Esophagus squamous epithelium (tissue), 5 donors: ENCODE results near the gene TRAPPC1. TPM values are rescaled to one million over a fixed set of nuclear protein-coding genes. Genes with fewer than 3 reads are reported as not detected.

Experiments
- DNase-seq: peaks from one replicate; lab custom pipeline; 2025; lab: John Stamatoyannopoulos, UW
- H3K27ac ChIP-seq, 4 donors: fragments of 200-600 bp; sonication (generic); one replicate each; pipeline ENCODE4 v1.5.1; 2016 to 2019; ENCODE audit warnings: mild to moderate bottlenecking in 1 of 4
- H3K27me3 ChIP-seq, 4 donors: fragments of 200-600 bp; sonication (generic); 1 replicate in 3 of 4; 2 replicates in 1 of 4; pipeline versions ENCODE4 v1.5.1 to v1.6.0; 2017 to 2021; ENCODE audit warnings: antibody characterized with exemption in 1 of 4
- H3K36me3 ChIP-seq, 3 donors: fragments of 200-600 bp; sonication (generic); one replicate each; pipeline ENCODE4 v1.5.1; 2016 to 2019
- H3K4me1 ChIP-seq, 3 donors: fragments of 200-600 bp; sonication (generic); one replicate each; pipeline ENCODE4 v1.5.1; 2017 to 2019
- H3K4me3 ChIP-seq, 4 donors: fragments of 200-600 bp; sonication (generic); 1 replicate in 3 of 4; 2 replicates in 1 of 4; pipeline ENCODE4 v1.5.1; 2016 to 2019; ENCODE audit warnings: mild to moderate bottlenecking in 2 of 4, moderate library complexity in 1 of 4
- H3K9me3 ChIP-seq, 3 donors: fragments of 200-600 bp; sonication (generic); one replicate each; pipeline ENCODE4 v1.5.1; 2016 to 2019
- POLR2A ChIP-seq, 4 donors: fragments of 450-650 bp; IDR thresholded peaks; one replicate each; pipeline ENCODE4 v1.6.1; 2017; ENCODE audit warnings: antibody characterized with exemption in 4 of 4, mild to moderate bottlenecking in 4 of 4, moderate library complexity in 3 of 4
- WGBS, 2 donors: methylation state at CpG; one replicate each; pipeline ENCODE4 v1.1.5; 2018; 5-methylcytosine and 5-hydroxymethylcytosine counted together
- intact Hi-C: fragments of 100-400 bp; cut with DNase I; formaldehyde crosslinking; loops from one replicate; pipeline ENCODE4 v1.15.0; 2022
- small RNA-seq, 4 donors: library from RNA; depleted of rRNA; stranded (forward); fragments of <200 nt; gene quantifications; one replicate each; pipeline ENCODE3, GENCODE V24; 2016
- total RNA-seq, 4 donors: library from RNA; depleted of rRNA; stranded (reverse); fragments of >200 nt; gene quantifications; one replicate each; pipeline ENCODE4 v1.1.0, GENCODE V29; 2016
- TF ChIP-seq, protein P1 (sequence below), 6 experiments: fragments of 450-650 bp in 4 of 6; fragments of 200-600 bp in 2 of 6; sonication (generic) in 2 of 6; IDR thresholded peaks; one replicate each; pipeline ENCODE4 v1.5.1; 2016 to 2019; ENCODE audit warnings: antibody characterized with exemption in 6 of 6, mild to moderate bottlenecking in 4 of 6, moderate library complexity in 4 of 6
- donor health status: DM: yes; HTN: yes; CAD: no.

TRAPPC1 gene
- total RNA-seq, 4 donors from 2014 or later = 31.3 to 71.1 (median 40.3) TPM

DNA sequence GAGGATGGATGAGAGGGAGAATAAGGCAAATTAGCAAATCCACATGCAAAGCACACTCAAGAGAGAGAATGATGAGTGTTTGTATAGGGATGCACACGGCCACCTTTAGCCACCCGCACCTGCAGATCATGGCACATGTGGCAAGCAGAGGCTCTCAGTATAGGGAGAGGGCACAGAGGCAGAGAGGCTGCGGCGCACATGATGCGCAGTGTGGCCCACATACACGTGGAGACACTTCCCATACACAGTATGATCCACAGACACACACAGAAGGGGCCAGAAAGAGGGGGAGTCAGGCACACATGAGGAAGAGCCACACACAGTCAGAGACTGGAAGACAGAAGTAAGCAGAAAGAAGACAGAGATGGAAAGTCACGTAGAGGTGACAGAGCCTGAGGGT is 49.7 kb downstream of the TRAPPC1 start:
- H3K27ac ChIP-seq = peak overlapping the region in 2 of 4 donors; percentile 98 to 99
- no peak overlapping the region for H3K4me3 ChIP-seq
- WGBS, 2 donors = 57 to 67% methylated on average over 7 of the region's 7 CpGs
- no peak for DNase-seq
- H3K4me1 ChIP-seq = peaks cover 26 to 61% (median 30%) of the 10 kb centered on the region in 3 donors
- no peaks in the 10 kb centered on the region for H3K9me3 ChIP-seq
- H3K36me3 ChIP-seq = peaks cover 0 to 39% (median 0%) of the 10 kb centered on the region in 3 donors
- H3K27me3 ChIP-seq = no peaks in the 10 kb centered on the region
- TF ChIP-seq, protein P1, sequence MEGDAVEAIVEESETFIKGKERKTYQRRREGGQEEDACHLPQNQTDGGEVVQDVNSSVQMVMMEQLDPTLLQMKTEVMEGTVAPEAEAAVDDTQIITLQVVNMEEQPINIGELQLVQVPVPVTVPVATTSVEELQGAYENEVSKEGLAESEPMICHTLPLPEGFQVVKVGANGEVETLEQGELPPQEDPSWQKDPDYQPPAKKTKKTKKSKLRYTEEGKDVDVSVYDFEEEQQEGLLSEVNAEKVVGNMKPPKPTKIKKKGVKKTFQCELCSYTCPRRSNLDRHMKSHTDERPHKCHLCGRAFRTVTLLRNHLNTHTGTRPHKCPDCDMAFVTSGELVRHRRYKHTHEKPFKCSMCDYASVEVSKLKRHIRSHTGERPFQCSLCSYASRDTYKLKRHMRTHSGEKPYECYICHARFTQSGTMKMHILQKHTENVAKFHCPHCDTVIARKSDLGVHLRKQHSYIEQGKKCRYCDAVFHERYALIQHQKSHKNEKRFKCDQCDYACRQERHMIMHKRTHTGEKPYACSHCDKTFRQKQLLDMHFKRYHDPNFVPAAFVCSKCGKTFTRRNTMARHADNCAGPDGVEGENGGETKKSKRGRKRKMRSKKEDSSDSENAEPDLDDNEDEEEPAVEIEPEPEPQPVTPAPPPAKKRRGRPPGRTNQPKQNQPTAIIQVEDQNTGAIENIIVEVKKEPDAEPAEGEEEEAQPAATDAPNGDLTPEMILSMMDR (IDR thresholded peaks at IDR 0.05) = no peak
- TF ChIP-seq POLR2A (IDR thresholded peaks at IDR 0.05) = no peak
- intact Hi-C loops = no loop called here

DNA sequence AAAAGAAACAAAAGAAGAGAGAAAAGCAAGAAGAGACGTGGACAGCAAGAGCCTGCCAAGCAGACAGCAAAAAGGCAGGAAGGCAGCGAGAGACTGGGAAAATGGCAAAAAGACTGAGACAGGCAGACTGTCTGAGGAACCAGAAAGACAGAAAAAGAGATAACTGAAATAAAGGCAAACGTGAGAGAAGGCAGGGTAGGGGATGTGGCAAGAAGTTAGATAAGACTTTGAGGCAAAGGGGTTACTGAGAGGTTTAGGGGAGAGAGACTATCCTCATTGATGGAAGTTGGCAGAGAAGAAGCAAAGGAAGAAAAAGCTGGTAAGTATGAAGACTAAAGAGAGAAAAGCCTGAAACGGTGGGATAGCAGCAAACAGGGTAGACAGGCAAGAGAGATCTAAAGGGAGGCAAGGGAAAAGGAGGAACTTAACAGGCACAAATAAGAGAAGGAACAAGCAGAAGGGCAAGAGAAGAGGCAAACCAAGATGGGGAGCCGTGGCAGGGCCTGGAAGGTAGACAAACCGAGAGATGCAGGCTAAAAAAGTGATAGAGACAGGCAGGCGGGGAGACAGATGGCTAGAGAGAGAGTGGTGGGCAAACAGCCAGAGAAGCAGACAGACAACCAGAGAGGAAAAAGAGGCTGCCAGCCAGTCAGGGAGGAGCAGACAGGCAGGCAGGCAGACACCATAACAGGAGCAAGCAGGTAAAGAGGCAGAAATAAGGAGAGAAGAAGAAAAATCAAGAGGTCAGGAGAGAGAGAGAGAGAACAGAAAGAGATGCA is 50.3 kb downstream of the TRAPPC1 start:
- H3K4me1 ChIP-seq = peaks cover 20 to 55% (median 24%) of the 10 kb centered on the region in 3 donors
- WGBS, 2 donors = 44 to 47% methylated on average over 7 of the region's 7 CpGs
- TF ChIP-seq POLR2A (IDR thresholded peaks at IDR 0.05) = no peak
- TF ChIP-seq, protein P1 (IDR thresholded peaks at IDR 0.05) = no peak
- no peak for DNase-seq
- H3K27me3 ChIP-seq = no peaks in the 10 kb centered on the region
- peaks cover 0 to 39% (median 0%) of the 10 kb centered on the region in 3 donors for H3K36me3 ChIP-seq
- intact Hi-C loops = no loop called here
- H3K9me3 ChIP-seq = no peaks in the 10 kb centered on the region
- peak overlapping the region in 2 of 4 donors; percentile 13 to 99 for H3K27ac ChIP-seq
- no peak overlapping the region for H3K4me3 ChIP-seq

Small RNAs within 50 kb of the gene (small RNA-seq; reads per million reads assigned to genes)
- gene SCARNA21 = 1.9 to 126 (median 29.8) reads per million in 4 donors

Other genes with a start within 250 kb of the TRAPPC1 start
- gene TP53, start 244.5 kb downstream of the TRAPPC1 start, total RNA-seq = 10 to 100 TPM; 26.6 to 35.1 (median 33.9) TPM
- 1 to 10 TPM; 3.5 to 6.0 (median 3.8) TPM for gene WRAP53, start 243.5 kb downstream of the TRAPPC1 start, total RNA-seq
- 1 to 10 TPM in 3 of 4 donors, under 1 TPM in 1; 0.70 to 2.7 (median 1.9) TPM for gene EFNB3, start 226.7 kb downstream of the TRAPPC1 start, total RNA-seq
- under 1 TPM in 3 of 4 donors, not detected in 1; under 0.01 to 0.04 (median 0.03) TPM for gene DNAH2, start 214.2 kb downstream of the TRAPPC1 start, total RNA-seq
- gene KDM6B, start 97.7 kb downstream of the TRAPPC1 start, total RNA-seq = 10 to 100 TPM in 1 of 4 donors, 1 to 10 TPM in 3; 6.7 to 14.6 (median 7.5) TPM
- gene TMEM88, start 76.9 kb downstream of the TRAPPC1 start, total RNA-seq = 1 to 10 TPM in 3 of 4 donors, not detected in 1; 1.5 to 3.8 (median 1.6) TPM
- 10 to 100 TPM; 45.2 to 80.1 (median 74.8) TPM for gene NAA38, start 74.4 kb downstream of the TRAPPC1 start, total RNA-seq
- 1 to 10 TPM; 3.8 to 9.3 (median 7.5) TPM for gene CYB5D1, start 73.9 kb downstream of the TRAPPC1 start, total RNA-seq
- gene CHD3, start 43.2 kb downstream of the TRAPPC1 start, total RNA-seq = 10 to 100 TPM; 57.7 to 93.5 (median 73.0) TPM
- 1 to 10 TPM in 3 of 4 donors, under 1 TPM in 1; 0.94 to 8.6 (median 5.7) TPM for gene RNF227, start 15.7 kb downstream of the TRAPPC1 start, total RNA-seq
- gene KCNAB3, start 2.1 kb downstream of the TRAPPC1 start, total RNA-seq = 1 to 10 TPM in 1 of 4 donors, under 1 TPM in 1, not detected in 2; 0.95 to 1.1 TPM
- gene CNTROB, start 260 bp upstream of the TRAPPC1 start, total RNA-seq = 10 to 100 TPM; 12.4 to 21.4 (median 13.5) TPM
- gene GUCY2D, start 70.7 kb upstream of the TRAPPC1 start, total RNA-seq = not detected
- 100 to 1,000 TPM in 1 of 4 donors, 10 to 100 TPM in 3; 24.0 to 104 (median 50.5) TPM for gene ALOX15B, start 107.1 kb upstream of the TRAPPC1 start, total RNA-seq
- 10 to 100 TPM in 2 of 4 donors, 1 to 10 TPM in 1, under 1 TPM in 1; 0.76 to 34.6 (median 10.8) TPM for gene ALOX12B, start 155.8 kb upstream of the TRAPPC1 start, total RNA-seq
- gene ALOXE3, start 186.6 kb upstream of the TRAPPC1 start, total RNA-seq = 1 to 10 TPM in 2 of 4 donors, under 1 TPM in 1, not detected in 1; 0.30 to 8.8 (median 2.2) TPM
- not detected for gene HES7, start 192.2 kb upstream of the TRAPPC1 start, total RNA-seq
- 10 to 100 TPM; 33.6 to 95.0 (median 56.3) TPM for gene PER1, start 220.5 kb upstream of the TRAPPC1 start, total RNA-seq
- gene VAMP2, start 231.0 kb upstream of the TRAPPC1 start, total RNA-seq = 10 to 100 TPM in 3 of 4 donors, 1 to 10 TPM in 1; 6.2 to 20.4 (median 12.0) TPM
- 10 to 100 TPM; 12.7 to 21.7 (median 15.5) TPM for gene TMEM107, start 244.4 kb upstream of the TRAPPC1 start, total RNA-seq